ENCODE data around the gene OCA2. TPM values are rescaled to one million over a fixed set of nuclear protein-coding genes. Genes with fewer than 3 reads are reported as not detected.

The OCA2 gene
- total RNA-seq, 2 experiments from 2014 or later: not detected

- Mint-ChIP-seq H3K27me3 (peaks cover 78% of the 10 kb centered on the region), H3K9me3 (peaks cover 11% of the 10 kb centered on the region), H3K4me1 (peaks cover 16% of the 10 kb centered on the region), H3K36me3 (peaks cover 2% of the 10 kb centered on the region), H3K4me3 (peak overlapping the region; percentile 11), H3K27ac (no peak overlapping the region)
- POLR2A ChIA-PET: no interaction called here
- ATAC-seq (ENCODE audit: low read depth) (no peak), DNase-seq (no peak)
These were observed 5.2 kb downstream of the OCA2 start for GRCh38 chr15:28093752-28094535.

- Mint-ChIP-seq H3K27me3 (peaks cover 68% of the 10 kb centered on the region), H3K4me3 (no peak overlapping the region), H3K4me1 (peaks cover 22% of the 10 kb centered on the region), H3K36me3 (peaks cover 9% of the 10 kb centered on the region), H3K27ac (no peak overlapping the region), H3K9me3 (peaks cover 14% of the 10 kb centered on the region)
- no peak for ATAC-seq (ENCODE audit: low read depth)
- no peak for DNase-seq
- POLR2A ChIA-PET: no interaction called here
These were observed 7.8 kb downstream of the OCA2 start for GRCh38 chr15:28091313-28091712.

GRCh38 chr15:28086175-28086703, 12.9 kb downstream of the OCA2 start:
- Mint-ChIP-seq H3K9me3 (peaks cover 14% of the 10 kb centered on the region), H3K4me3 (no peak overlapping the region), H3K36me3 (peaks cover 9% of the 10 kb centered on the region), H3K27me3 (peaks cover 29% of the 10 kb centered on the region), H3K27ac (peak overlapping the region; percentile 11), H3K4me1 (peaks cover 12% of the 10 kb centered on the region)
- no peak for DNase-seq
- ATAC-seq (ENCODE audit: low read depth): peak; percentile 99
- POLR2A ChIA-PET: no interaction called here

GRCh38 chr15:28085489-28086174, 13.5 kb downstream of the OCA2 start:
- Mint-ChIP-seq H3K9me3 (peaks cover 10% of the 10 kb centered on the region), H3K36me3 (peaks cover 9% of the 10 kb centered on the region), H3K4me3 (no peak overlapping the region), H3K4me1 (peaks cover 12% of the 10 kb centered on the region), H3K27ac (no peak overlapping the region), H3K27me3 (peaks cover 24% of the 10 kb centered on the region)
- ATAC-seq (ENCODE audit: low read depth): peak; percentile 14
- DNase-seq: no peak
- POLR2A ChIA-PET: no interaction called here

- DNase-seq: no peak
- POLR2A ChIA-PET: no interaction called here
- no peak for ATAC-seq (ENCODE audit: low read depth)
- Mint-ChIP-seq H3K36me3 (peaks cover 7% of the 10 kb centered on the region), H3K9me3 (peaks cover 5% of the 10 kb centered on the region), H3K4me1 (peaks cover 12% of the 10 kb centered on the region), H3K4me3 (no peak overlapping the region), H3K27me3 (peaks cover 14% of the 10 kb centered on the region), H3K27ac (no peak overlapping the region)
These were observed 14.6 kb downstream of the OCA2 start for GRCh38 chr15:28084547-28084946.

GRCh38 chr15:28082891-28083684, 16.0 kb downstream of the OCA2 start:
- H3K36me3 Mint-ChIP-seq: peaks cover 2% of the 10 kb centered on the region
- peaks cover 4% of the 10 kb centered on the region for H3K27me3 Mint-ChIP-seq
- no peak overlapping the region for H3K4me3 Mint-ChIP-seq
- POLR2A ChIA-PET: no interaction called here
- no peaks in the 10 kb centered on the region for H3K9me3 Mint-ChIP-seq
- no peak overlapping the region for H3K27ac Mint-ChIP-seq
- peaks cover 12% of the 10 kb centered on the region for H3K4me1 Mint-ChIP-seq
- no peak for DNase-seq
- no peak for ATAC-seq (ENCODE audit: low read depth)

- Mint-ChIP-seq H3K36me3 (no peaks in the 10 kb centered on the region), H3K4me1 (peaks cover 4% of the 10 kb centered on the region), H3K9me3 (no peaks in the 10 kb centered on the region), H3K27me3 (peaks cover 4% of the 10 kb centered on the region), H3K27ac (no peak overlapping the region), H3K4me3 (no peak overlapping the region)
- ATAC-seq (ENCODE audit: low read depth) (no peak), DNase-seq (no peak)
- POLR2A ChIA-PET: no interaction called here
These were observed 17.5 kb downstream of the OCA2 start for GRCh38 chr15:28081594-28081993.

GRCh38 chr15:28080386-28080785, 18.7 kb downstream of the OCA2 start:
- H3K4me1 Mint-ChIP-seq: no peaks in the 10 kb centered on the region
- H3K27ac Mint-ChIP-seq: no peak overlapping the region
- H3K36me3 Mint-ChIP-seq: no peaks in the 10 kb centered on the region
- H3K4me3 Mint-ChIP-seq: no peak overlapping the region
- POLR2A ChIA-PET: no interaction called here
- H3K9me3 Mint-ChIP-seq: no peaks in the 10 kb centered on the region
- ATAC-seq (ENCODE audit: low read depth): no peak
- peaks cover 4% of the 10 kb centered on the region for H3K27me3 Mint-ChIP-seq
- no peak for DNase-seq

- H3K4me3 Mint-ChIP-seq: no peak overlapping the region
- DNase-seq: no peak
- no peaks in the 10 kb centered on the region for H3K4me1 Mint-ChIP-seq
- peaks cover 3% of the 10 kb centered on the region for H3K27me3 Mint-ChIP-seq
- no peaks in the 10 kb centered on the region for H3K36me3 Mint-ChIP-seq
- no peak for ATAC-seq (ENCODE audit: low read depth)
- H3K9me3 Mint-ChIP-seq: no peaks in the 10 kb centered on the region
- no peak overlapping the region for H3K27ac Mint-ChIP-seq
- POLR2A ChIA-PET: no interaction called here
These were observed 19.7 kb downstream of the OCA2 start for GRCh38 chr15:28079313-28079969.

GRCh38 chr15:28078191-28078719, 20.9 kb downstream of the OCA2 start:
- Mint-ChIP-seq H3K9me3 (no peaks in the 10 kb centered on the region), H3K27ac (no peak overlapping the region), H3K4me1 (no peaks in the 10 kb centered on the region), H3K36me3 (no peaks in the 10 kb centered on the region), H3K4me3 (no peak overlapping the region), H3K27me3 (no peaks in the 10 kb centered on the region)
- POLR2A ChIA-PET: no interaction called here
- no peak for DNase-seq
- ATAC-seq (ENCODE audit: low read depth): no peak

GRCh38 chr15:28075573-28075972, 23.5 kb downstream of the OCA2 start:
- Mint-ChIP-seq H3K36me3 (no peaks in the 10 kb centered on the region), H3K4me1 (no peaks in the 10 kb centered on the region), H3K27ac (no peak overlapping the region), H3K4me3 (no peak overlapping the region), H3K27me3 (peaks cover 4% of the 10 kb centered on the region), H3K9me3 (no peaks in the 10 kb centered on the region)
- no peak for ATAC-seq (ENCODE audit: low read depth)
- POLR2A ChIA-PET: no interaction called here
- DNase-seq: no peak

GRCh38 chr15:28068930-28069329, 30.2 kb downstream of the OCA2 start:
- DNase-seq: no peak
- Mint-ChIP-seq H3K4me1 (no peaks in the 10 kb centered on the region), H3K27ac (no peak overlapping the region), H3K36me3 (no peaks in the 10 kb centered on the region), H3K27me3 (peaks cover 27% of the 10 kb centered on the region), H3K9me3 (peaks cover 2% of the 10 kb centered on the region), H3K4me3 (no peak overlapping the region)
- no peak for ATAC-seq (ENCODE audit: low read depth)
- POLR2A ChIA-PET: no interaction called here

GRCh38 chr15:28066231-28066630, 32.9 kb downstream of the OCA2 start:
- peaks cover 29% of the 10 kb centered on the region for H3K27me3 Mint-ChIP-seq
- peaks cover 2% of the 10 kb centered on the region for H3K9me3 Mint-ChIP-seq
- DNase-seq (no peak), ATAC-seq (ENCODE audit: low read depth) (no peak)
- H3K27ac Mint-ChIP-seq: no peak overlapping the region
- no peaks in the 10 kb centered on the region for H3K36me3 Mint-ChIP-seq
- no peaks in the 10 kb centered on the region for H3K4me1 Mint-ChIP-seq
- POLR2A ChIA-PET: no interaction called here
- no peak overlapping the region for H3K4me3 Mint-ChIP-seq

Measured in activated naive CD8-positive, alpha-beta T cell treated with anti-CD3 and anti-CD28 coated beads, Interleukin-2, amount 10 ng/mL, durations not matched to agents 7 days and 5 days (primary cell).